ENCODE results near the gene TBKBP1. TPM values are rescaled to one million over a fixed set of nuclear protein-coding genes. Genes with fewer than 3 reads are reported as not detected.
"Not testable (repeated sequence)": the region's sequence is repeated elsewhere in the genome, so short reads cannot be mapped to it uniquely, and the experiment has no call there.

Gene TBKBP1
- total RNA-seq, 2 experiments from 2014 or later, result 6.2 to 6.7 TPM

GRCh38 chr17:47731396-47731795, 37.4 kb downstream of the TBKBP1 start:
- POLR2A ChIA-PET, result interaction anchor here (0.5 to 2.2 kb wide), 3 partner anchors 12 to 67 kb away, joined by 3 to 16 read pairs (median 6); no protein-coding TSS in a partner anchor
- CTCF ChIA-PET, result interaction anchor here (2.6 to 3.7 kb wide), 5 partner anchors 9 to 31 kb away, joined by 15 to 30 read pairs (median 26); no protein-coding TSS in a partner anchor

- ChIA-PET CTCF (interaction anchor here (0.7 to 3.7 kb wide), 16 partner anchors 9 to 82 kb away, joined by 3 to 30 read pairs (median 7); partner anchors contain the start of gene KPNB1), POLR2A (interaction anchor here (0.7 to 2.2 kb wide), 11 partner anchors 9 to 525 kb away, joined by 3 to 29 read pairs (median 5); partner anchors contain the start of gene KPNB1)
Measured at GRCh38 chr17:47732399-47733046, 38.6 kb downstream of the TBKBP1 start.

GRCh38 chr17:47733047-47733673, 39.2 kb downstream of the TBKBP1 start, which contains the start of gene TBX21:
TSS of gene TBX21 (plus strand) at chr17:47733236. CDS start at chr17:47733455, 219 bp downstream.
- CTCF ChIA-PET, result interaction anchor here (0.5 to 3.7 kb wide), 18 partner anchors 9 to 691 kb away, joined by 3 to 30 read pairs (median 6); partner anchors contain the start of gene KPNB1
- POLR2A ChIA-PET, result interaction anchor here (0.7 to 2.2 kb wide), 11 partner anchors 9 to 526 kb away, joined by 3 to 29 read pairs (median 5); partner anchors contain the start of gene KPNB1

GRCh38 chr17:47733674-47734410, 39.9 kb downstream of the TBKBP1 start:
- CTCF ChIA-PET, result interaction anchor here (0.5 to 4.3 kb wide), 19 partner anchors 8 to 690 kb away, joined by 3 to 30 read pairs (median 7); partner anchors contain the start of gene KPNB1
- POLR2A ChIA-PET, result interaction anchor here (1.0 to 2.2 kb wide), 8 partner anchors 8 to 85 kb away, joined by 3 to 29 read pairs (median 11); partner anchors contain the start of gene KPNB1

- CTCF ChIA-PET, result interaction anchor here (0.8 to 4.3 kb wide), 8 partner anchors 9 to 79 kb away, joined by 3 to 27 read pairs (median 6); no protein-coding TSS in a partner anchor
- POLR2A ChIA-PET, result interaction anchor here (1.0 to 2.2 kb wide), 2 partner anchors 34 to 86 kb away, joined by 3 to 7 read pairs; no protein-coding TSS in a partner anchor
Measured at GRCh38 chr17:47735139-47735464, 41.1 kb downstream of the TBKBP1 start.

GRCh38 chr17:47735536-47736011, 41.6 kb downstream of the TBKBP1 start:
- CTCF ChIA-PET, result interaction anchor here (1.3 to 4.3 kb wide), 6 partner anchors 10 to 80 kb away, joined by 3 to 27 read pairs (median 6); no protein-coding TSS in a partner anchor
- POLR2A ChIA-PET, result interaction anchor here (1.0 to 2.2 kb wide), 2 partner anchors 34 to 87 kb away, joined by 3 to 7 read pairs; no protein-coding TSS in a partner anchor

- ChIA-PET POLR2A (interaction anchor here (0.6 to 2.2 kb wide), 4 partner anchors 32 to 37 kb away, joined by 3 to 7 read pairs (median 4); no protein-coding TSS in a partner anchor), CTCF (interaction anchor here (0.8 to 4.3 kb wide), 10 partner anchors 10 to 81 kb away, joined by 3 to 27 read pairs (median 4); no protein-coding TSS in a partner anchor)
Measured at GRCh38 chr17:47736501-47737495, 42.8 kb downstream of the TBKBP1 start.

GRCh38 chr17:47738178-47738577, 44.2 kb downstream of the TBKBP1 start:
- ChIA-PET POLR2A (interaction anchor here (1.2 kb wide), 1 partner anchor 37 kb away, joined by 6 read pairs; no protein-coding TSS in a partner anchor), CTCF (interaction anchor here (0.7 to 4.3 kb wide), 2 partner anchors 11 to 38 kb away, joined by 3 to 27 read pairs; no protein-coding TSS in a partner anchor)

- CTCF ChIA-PET, result no interaction called here
- POLR2A ChIA-PET, result interaction anchor here (0.6 kb wide), 1 partner anchor 27 kb away, joined by 4 read pairs; no protein-coding TSS in a partner anchor
Measured at GRCh38 chr17:47739150-47739549, 45.2 kb downstream of the TBKBP1 start.

GRCh38 chr17:47739945-47740344, 46.0 kb downstream of the TBKBP1 start:
- POLR2A ChIA-PET, result not testable (repeated sequence)

GRCh38 chr17:47741109-47741792, 47.3 kb downstream of the TBKBP1 start:
- POLR2A ChIA-PET, result interaction anchor here (0.9 to 1.7 kb wide), 2 partner anchors 8 to 47 kb away, joined by 3 to 5 read pairs; partner anchors contain the start of gene TBX21
- CTCF ChIA-PET, result interaction anchor here (0.7 to 4.0 kb wide), 9 partner anchors 9 to 60 kb away, joined by 3 to 26 read pairs (median 4); partner anchors contain the start of genes TBKBP1 and TBX21

More at GRCh38 chr17:47739945-47740344, 46.0 kb downstream of the TBKBP1 start:
- CTCF ChIA-PET, result interaction anchor here (4.0 kb wide), 1 partner anchor 8 kb away, joined by 26 read pairs; the partner anchor contains the start of gene TBX21

GRCh38 chr17:47741793-47742145, 47.8 kb downstream of the TBKBP1 start:
- ChIA-PET CTCF (interaction anchor here (0.7 to 4.0 kb wide), 10 partner anchors 10 to 79 kb away, joined by 3 to 26 read pairs (median 4); partner anchors contain the start of genes TBKBP1 and TBX21), POLR2A (interaction anchor here (0.9 to 1.7 kb wide), 2 partner anchors 9 to 47 kb away, joined by 3 to 5 read pairs; partner anchors contain the start of gene TBX21)

- CTCF ChIA-PET, result interaction anchor here (0.6 to 4.0 kb wide), 12 partner anchors 10 to 93 kb away, joined by 3 to 26 read pairs (median 4); partner anchors contain the start of genes KPNB1, TBKBP1 and TBX21
- POLR2A ChIA-PET, result interaction anchor here (1.7 kb wide), 1 partner anchor 10 kb away, joined by 5 read pairs; the partner anchor contains the start of gene TBX21
Measured at GRCh38 chr17:47742319-47743181, 48.6 kb downstream of the TBKBP1 start.

GRCh38 chr17:47744168-47745036, 50.4 kb downstream of the TBKBP1 start:
- POLR2A ChIA-PET, result no interaction called here

More at GRCh38 chr17:47744168-47745036, 50.4 kb downstream of the TBKBP1 start:
- CTCF ChIA-PET, result interaction anchor here (1.3 to 4.0 kb wide), 3 partner anchors 12 to 47 kb away, joined by 3 to 26 read pairs (median 8); partner anchors contain the start of gene TBX21

All from activated CD8-positive, alpha-beta memory T cell treated with anti-CD3 and anti-CD28 coated beads for 36 hours (primary cell).